ENCODE results near the gene STAT4.

GRCh38 chr2:191043438-191043837 lies 107.4 kb downstream of the STAT4 start:
- TF ChIP-seq CTCF (IDR thresholded peaks at IDR 0.05 in 4 of 5, conservative IDR thresholded peaks at IDR 0.05 in 1 of 5) (no peak), POLR2A (IDR thresholded peaks at IDR 0.05) (no peak)

Data from gastrocnemius medialis (tissue), 4 donors.